Measurements from ENCODE around the gene SELENOH.

DNA sequence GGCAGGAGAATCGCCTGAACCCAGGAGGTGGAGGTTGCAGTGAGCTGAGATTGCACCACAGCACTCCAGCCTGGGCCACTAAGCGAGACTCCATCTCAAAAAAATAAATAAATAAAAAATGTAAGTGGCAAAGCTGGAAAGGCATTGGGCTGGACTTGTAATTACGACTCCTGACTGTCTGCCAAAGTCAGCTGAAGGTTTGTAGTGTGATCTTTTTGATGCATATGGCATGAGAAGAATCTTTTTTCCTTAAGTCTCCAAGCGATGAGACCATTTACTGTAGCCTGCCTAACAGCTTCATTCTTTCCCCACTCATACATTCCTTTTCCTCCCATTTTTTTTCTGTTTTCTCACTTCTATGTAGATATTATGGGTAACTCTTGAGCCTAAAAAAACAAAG lies 45.1 kb downstream of the SELENOH start:
- TF ChIP-seq, protein P1, sequence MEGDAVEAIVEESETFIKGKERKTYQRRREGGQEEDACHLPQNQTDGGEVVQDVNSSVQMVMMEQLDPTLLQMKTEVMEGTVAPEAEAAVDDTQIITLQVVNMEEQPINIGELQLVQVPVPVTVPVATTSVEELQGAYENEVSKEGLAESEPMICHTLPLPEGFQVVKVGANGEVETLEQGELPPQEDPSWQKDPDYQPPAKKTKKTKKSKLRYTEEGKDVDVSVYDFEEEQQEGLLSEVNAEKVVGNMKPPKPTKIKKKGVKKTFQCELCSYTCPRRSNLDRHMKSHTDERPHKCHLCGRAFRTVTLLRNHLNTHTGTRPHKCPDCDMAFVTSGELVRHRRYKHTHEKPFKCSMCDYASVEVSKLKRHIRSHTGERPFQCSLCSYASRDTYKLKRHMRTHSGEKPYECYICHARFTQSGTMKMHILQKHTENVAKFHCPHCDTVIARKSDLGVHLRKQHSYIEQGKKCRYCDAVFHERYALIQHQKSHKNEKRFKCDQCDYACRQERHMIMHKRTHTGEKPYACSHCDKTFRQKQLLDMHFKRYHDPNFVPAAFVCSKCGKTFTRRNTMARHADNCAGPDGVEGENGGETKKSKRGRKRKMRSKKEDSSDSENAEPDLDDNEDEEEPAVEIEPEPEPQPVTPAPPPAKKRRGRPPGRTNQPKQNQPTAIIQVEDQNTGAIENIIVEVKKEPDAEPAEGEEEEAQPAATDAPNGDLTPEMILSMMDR (IDR thresholded peaks at IDR 0.05) = no peak
- TF ChIP-seq POLR2A (IDR thresholded peaks at IDR 0.05; ENCODE audit: low read length) (no peak), MAFK (IDR thresholded peaks at IDR 0.05; ENCODE audit: partially characterized antibody) (no peak), JUNB (IDR thresholded peaks at IDR 0.05) (no peak), HDAC2 (IDR thresholded peaks at IDR 0.05) (no peak), FOXS1 (CRISPR knock-in tag; IDR thresholded peaks at IDR 0.05) (no peak)

All from A549 (cell line).